Activated CD4-positive, alpha-beta T cell treated with anti-CD3 and anti-CD28 coated beads, Interleukin-2, amount 50 U/mL, for 48 hours (primary cell): ENCODE measurements around the gene CAMK2B.
"Not testable (repeated sequence)": the region's sequence is repeated elsewhere in the genome, so short reads cannot be mapped to it uniquely, and the experiment has no call there.

Source experiments
- DNase-seq, 2 experiments: peaks; one replicate each; pipeline ENCODE4 v3.0.0-alpha.2; 2020

The CAMK2B gene

GRCh38 chr7:44187636-44188416 lies 137.6 kb downstream of the CAMK2B start:
- no peak for DNase-seq

DNA sequence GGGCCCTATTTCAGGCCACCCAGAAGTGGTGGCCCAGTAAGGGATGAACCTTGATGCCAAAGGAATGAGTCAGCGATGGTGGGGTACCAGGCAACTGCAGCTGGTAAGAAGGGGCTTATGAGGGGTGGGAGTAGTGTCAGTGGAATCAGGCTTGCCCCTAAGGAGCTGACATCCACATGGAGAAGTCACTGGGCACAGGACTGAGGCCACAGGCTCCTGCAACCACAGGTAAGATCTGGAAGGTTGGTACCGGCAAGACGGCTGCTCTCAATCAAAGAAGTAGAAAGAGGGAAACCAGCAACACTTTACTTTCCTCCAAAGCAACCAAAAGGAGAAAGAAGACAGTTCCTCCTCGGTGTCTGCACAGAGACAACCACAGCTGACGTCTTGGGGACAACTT lies 138.7 kb downstream of the CAMK2B start:
- DNase-seq, result no peak

- DNase-seq, result no peak
Measured at GRCh38 chr7:44185729-44186128, 139.7 kb downstream of the CAMK2B start.

GRCh38 chr7:44184873-44185446 lies 140.4 kb downstream of the CAMK2B start:
- DNase-seq, result no peak

- no peak for DNase-seq
Measured at GRCh38 chr7:44184206-44184872, 141.1 kb downstream of the CAMK2B start.

DNA sequence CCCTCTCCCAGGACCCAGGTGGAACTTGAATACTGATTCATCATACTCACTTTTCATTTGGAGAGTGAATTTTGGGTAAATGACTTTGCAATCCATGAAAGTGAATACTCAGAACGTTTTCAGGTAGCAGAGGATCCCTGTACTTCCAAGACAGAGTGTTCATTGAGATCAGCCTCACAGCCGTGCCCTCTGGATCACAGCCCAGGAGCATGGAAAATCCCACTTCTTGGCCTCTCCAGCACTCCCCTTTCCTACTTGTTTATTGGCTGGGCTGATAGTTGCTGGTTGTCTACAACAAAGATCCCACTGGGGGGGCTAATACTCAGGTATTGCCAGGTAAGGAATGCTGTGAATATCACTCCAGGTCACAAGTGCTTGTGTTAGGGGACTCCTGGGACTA lies 142.0 kb downstream of the CAMK2B start:
- DNase-seq, result no peak

DNA sequence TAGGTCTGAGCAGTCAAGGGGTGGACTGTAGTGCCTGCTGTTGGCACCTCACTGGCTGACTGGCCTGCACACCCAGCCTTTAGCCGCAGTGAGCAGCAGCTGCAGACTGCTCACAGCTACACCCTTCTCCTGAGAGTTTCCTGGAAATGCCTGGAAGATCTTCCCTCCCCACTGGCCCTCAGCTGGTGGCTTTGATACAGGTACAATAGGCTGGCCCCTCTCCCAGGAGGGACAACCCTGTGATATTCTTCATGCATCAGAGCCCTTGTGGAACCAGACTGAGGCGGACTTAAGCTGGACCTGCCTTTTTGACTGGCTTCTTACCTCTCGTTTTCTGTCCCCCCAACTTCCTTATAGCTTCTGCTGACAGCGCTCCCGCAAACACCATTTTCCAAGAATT lies 142.6 kb downstream of the CAMK2B start:
- DNase-seq, result no peak

DNA sequence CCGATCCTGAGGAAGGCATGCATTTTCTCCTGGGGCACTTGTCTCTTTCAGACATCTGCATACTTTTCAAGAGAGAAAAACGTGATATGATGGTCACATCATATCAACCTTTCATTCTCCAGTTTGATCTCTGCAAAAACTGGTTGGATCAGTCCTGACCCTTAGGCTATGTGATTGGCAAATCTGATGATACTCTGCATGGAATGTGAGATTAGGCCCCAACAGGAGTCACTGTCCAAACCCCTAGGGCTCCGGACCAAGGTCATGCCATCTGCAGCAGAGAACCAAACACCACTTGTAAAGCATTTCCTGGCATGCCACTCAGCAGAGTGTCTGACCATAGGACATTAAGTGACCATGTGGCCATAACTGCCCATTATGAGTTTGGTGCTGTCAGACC lies 144.8 kb downstream of the CAMK2B start:
- no peak for DNase-seq

- DNase-seq, result no peak
Measured at GRCh38 chr7:44177570-44178131, 147.7 kb downstream of the CAMK2B start.

DNA sequence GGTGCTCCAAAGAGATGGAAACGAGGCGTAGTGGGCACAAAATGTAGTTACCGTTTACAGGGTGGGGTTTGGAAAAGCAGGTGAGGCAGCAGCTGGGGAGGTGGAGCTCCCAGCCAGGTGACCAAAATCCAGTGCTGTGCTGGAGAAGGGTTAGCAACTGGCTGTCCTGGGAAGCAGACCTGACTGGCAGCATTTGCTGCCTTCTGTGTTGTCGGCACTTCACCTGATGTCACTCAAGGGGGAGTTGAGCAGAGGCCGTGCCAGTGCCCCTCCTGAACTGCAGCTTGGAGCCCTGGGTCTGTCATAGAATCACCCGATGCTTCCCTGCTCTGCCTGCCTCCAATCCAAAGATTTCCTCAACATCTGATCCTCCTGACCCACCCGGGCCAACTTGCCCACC lies 148.9 kb downstream of the CAMK2B start:
- DNase-seq, result no peak

- DNase-seq, result no peak
Measured at GRCh38 chr7:44175730-44176129, 149.7 kb downstream of the CAMK2B start.

GRCh38 chr7:44174694-44174948 lies 150.8 kb downstream of the CAMK2B start:
- DNase-seq, result not testable (repeated sequence)

DNA sequence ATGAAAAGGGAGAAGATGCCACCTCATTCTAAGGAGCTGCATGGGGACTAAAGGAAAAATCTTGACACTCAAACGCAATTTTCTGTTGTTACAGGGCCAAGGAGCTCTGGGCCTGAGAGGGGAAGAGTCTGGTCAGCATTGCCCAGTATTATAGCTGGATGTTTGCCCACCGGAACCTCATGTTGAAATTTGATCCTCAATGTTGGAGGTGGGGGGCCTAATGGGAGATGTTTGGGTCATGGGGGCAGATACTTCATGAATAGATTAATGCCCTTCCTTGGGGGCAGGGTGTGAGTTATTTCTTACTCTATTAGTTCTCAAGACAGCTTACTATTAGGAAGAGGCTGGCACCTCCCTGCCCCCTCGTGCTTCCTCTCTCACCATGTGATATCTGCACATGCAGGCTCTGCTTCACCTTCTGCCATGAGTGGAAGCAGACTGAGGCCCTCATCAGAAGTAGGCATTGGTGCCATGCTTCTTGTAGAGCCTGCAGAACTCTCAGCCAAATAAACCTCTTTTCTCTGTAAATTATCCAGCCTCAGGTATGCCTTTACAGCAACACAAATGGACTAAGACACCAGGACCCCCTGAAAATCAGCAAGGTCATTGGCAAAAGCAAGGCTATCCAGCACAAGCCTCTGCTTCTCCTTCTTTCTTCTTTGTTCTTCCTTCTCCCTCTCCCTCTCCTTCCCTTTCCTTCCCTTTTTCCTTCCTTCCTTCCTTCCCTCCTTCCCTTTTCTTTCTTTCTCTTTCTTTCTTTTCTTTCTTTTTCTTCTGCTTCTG lies 151.3 kb downstream of the CAMK2B start:
- DNase-seq, result no peak

GRCh38 chr7:44172803-44173424 lies 152.5 kb downstream of the CAMK2B start:
- no peak for DNase-seq

DNA sequence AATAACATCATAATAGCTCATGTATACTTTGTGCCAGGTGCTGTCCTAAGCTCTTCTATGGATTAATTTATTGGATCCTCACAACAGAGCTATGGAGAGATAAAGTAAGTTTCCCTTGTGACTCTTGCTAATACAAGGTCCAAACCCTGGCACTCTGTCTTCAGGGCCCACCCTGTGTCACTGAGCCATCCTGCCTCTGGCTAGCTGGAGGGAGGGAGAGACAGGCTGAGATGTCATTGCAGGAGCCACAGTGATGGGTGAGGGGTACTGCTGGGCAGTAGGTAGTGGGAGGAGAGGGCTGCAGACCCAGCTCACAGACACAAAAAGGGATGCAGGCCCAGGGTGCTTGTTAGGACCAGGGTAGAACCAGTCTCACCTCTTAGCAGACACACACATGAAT lies 153.0 kb downstream of the CAMK2B start:
- no peak for DNase-seq

- not testable (repeated sequence) for DNase-seq
Measured at GRCh38 chr7:44171901-44172300, 153.5 kb downstream of the CAMK2B start.

DNA sequence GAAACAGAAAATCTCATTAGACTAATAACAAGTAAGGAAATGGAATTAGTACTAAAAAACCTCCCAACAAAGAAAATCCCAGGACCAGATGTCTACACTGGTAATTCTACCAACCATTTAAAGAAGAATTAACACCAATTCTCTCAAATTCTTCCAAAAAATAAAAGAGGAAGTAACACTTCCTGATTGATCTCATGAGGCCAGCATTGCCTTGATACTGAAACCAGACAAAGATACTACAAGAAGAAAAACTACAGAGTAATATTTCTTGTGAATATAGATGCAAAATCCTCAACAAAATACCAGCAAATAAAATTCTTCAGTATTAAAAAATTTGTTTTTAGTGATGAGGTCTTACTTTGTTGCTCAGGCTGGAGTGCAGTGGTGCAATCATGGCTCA lies 157.5 kb downstream of the CAMK2B start:
- DNase-seq, result no peak
